EH (cell line): Measurements from ENCODE around the gene INPP5J.
"Not testable (repeated sequence)": the region's sequence is repeated elsewhere in the genome, so short reads cannot be mapped to it uniquely, and the experiment has no call there.

Experiments
- DNase-seq: peaks from one replicate; pipeline ENCODE4 v3.0.0-alpha.2; 2015; ENCODE audit warnings: low read depth

The INPP5J gene

GRCh38 chr22:31102441-31103081 is 20.2 kb upstream of the INPP5J start:
- peak; percentile 98 for DNase-seq

GRCh38 chr22:31103111-31103510 is 19.7 kb upstream of the INPP5J start:
- DNase-seq = no peak

GRCh38 chr22:31103899-31104694 is 18.7 kb upstream of the INPP5J start:
- DNase-seq = no peak

- DNase-seq = no peak
These were observed 17.9 kb upstream of the INPP5J start for GRCh38 chr22:31104869-31105268.

- DNase-seq = no peak
These were observed 17.4 kb upstream of the INPP5J start for GRCh38 chr22:31105282-31105929.

GRCh38 chr22:31106001-31106571 is 16.7 kb upstream of the INPP5J start:
- DNase-seq = peak; percentile 46

- peak; percentile 74 for DNase-seq
These were observed 16.0 kb upstream of the INPP5J start for GRCh38 chr22:31106731-31107177.

GRCh38 chr22:31107178-31107893 is 15.4 kb upstream of the INPP5J start, which contains the start of gene SELENOM:
TSS of gene SELENOM (minus strand) at chr22:31107568. CDS start at chr22:31107505, 63 bp downstream.
- DNase-seq = peak; percentile 99

- no peak for DNase-seq
These were observed 14.9 kb upstream of the INPP5J start for GRCh38 chr22:31107894-31108218.

GRCh38 chr22:31112547-31113091 is 10.1 kb upstream of the INPP5J start:
- not testable (repeated sequence) for DNase-seq

- DNase-seq = no peak
These were observed 4.5 kb upstream of the INPP5J start for GRCh38 chr22:31118046-31118820.

GRCh38 chr22:31119026-31119717 is 3.6 kb upstream of the INPP5J start:
- no peak for DNase-seq

- no peak for DNase-seq
These were observed 2.5 kb upstream of the INPP5J start for GRCh38 chr22:31120230-31120629.

- no peak for DNase-seq
These were observed 2.1 kb upstream of the INPP5J start for GRCh38 chr22:31120642-31121041.

- DNase-seq = no peak
These were observed 1.4 kb upstream of the INPP5J start for GRCh38 chr22:31121403-31121802.

- DNase-seq = no peak
These were observed 602 bp upstream of the INPP5J start for GRCh38 chr22:31122196-31122531.

- DNase-seq = no peak
These were observed 481 bp downstream of the INPP5J start for GRCh38 chr22:31123292-31123602.

GRCh38 chr22:31124290-31124689 is 1.5 kb downstream of the INPP5J start:
- DNase-seq = no peak

GRCh38 chr22:31124811-31125465 is 2.2 kb downstream of the INPP5J start:
- DNase-seq = no peak

- DNase-seq = no peak
These were observed 2.9 kb downstream of the INPP5J start for GRCh38 chr22:31125521-31126117.
